CD4-positive, alpha-beta T cell treated with Interleukin-6 at 100 ng/mL for 8 hours (primary cell): ENCODE results near the gene GLIS1.
A peak's percentile ranks its signal among the peaks of the same experiment; 100 is the strongest.
"Not testable (repeated sequence)": the region's sequence is repeated elsewhere in the genome, so short reads cannot be mapped to it uniquely, and the experiment has no call there.

Source experiments
- DNase-seq: peaks from one replicate; pipeline ENCODE4 v3.0.0-alpha.2; 2020; ENCODE audit warnings: mixed read lengths, low spot score

GLIS1 gene

GRCh38 chr1:53739109-53739681, at the start of gene GLIS1:
Gene GLIS1, minus strand, starts transcription at chr1:53739164. Its CDS starts 1,100 bp downstream, at chr1:53738064.
- peak; percentile 13 for DNase-seq

GRCh38 chr1:53787655-53788054, 48.7 kb upstream of the GLIS1 start:
- no peak for DNase-seq

DNA sequence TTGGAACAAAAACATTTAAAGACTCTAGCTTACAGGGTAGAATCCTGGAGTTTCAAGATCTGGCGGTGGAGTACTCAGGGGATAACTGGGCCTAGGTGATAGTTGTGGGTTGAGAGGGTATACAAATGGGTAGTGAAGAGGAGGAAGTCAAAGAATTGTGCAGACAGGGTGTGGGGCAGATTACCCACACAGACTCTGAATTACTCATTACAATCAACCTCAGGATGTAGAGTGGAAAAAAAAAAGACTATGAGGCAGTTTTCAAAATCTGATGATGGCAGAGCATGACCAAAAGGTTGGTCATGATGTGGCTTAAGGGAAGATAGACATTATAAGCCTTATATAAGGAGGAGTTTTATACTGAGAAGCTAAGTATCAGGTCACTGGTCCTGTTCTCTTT, 44.1 kb upstream of the GLIS1 start:
- no peak for DNase-seq

DNA sequence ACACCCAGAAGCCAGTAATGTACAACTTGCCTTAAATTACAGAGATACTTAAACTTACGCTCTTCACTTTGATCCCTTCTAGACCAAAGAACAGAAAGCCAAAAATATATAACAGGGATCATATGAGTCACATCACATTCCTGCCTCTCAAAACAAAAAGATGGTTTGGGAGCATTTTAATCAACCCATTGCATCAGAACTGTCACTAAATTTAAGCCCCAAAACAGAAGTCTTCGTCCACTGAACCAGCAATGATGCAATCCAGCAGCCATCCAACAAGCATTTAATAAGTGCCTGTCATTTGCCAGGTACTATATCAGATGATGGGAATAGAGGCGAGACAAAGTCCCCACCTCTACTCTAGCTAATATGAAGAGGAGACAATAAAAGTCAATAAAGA, 42.7 kb upstream of the GLIS1 start:
- DNase-seq, result no peak

DNA sequence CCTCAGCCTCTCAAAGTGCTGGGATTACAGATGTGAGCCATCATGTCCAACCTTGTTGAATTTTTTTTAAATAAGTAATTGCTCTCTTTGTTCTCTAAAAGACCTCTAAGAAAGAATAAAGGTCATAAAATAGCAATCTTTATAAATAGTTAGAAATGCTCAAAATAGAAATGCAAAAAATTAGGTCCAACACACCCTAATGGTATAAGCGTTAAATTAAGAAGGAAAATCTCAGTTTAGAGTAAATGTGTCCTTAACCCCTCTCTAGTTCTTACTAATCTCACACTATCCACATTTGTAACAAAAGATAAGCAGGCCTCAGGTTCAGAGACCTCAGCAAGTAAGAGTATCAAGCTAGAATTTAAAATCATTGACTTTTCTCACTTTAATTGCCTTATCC, 38.3 kb upstream of the GLIS1 start:
- no peak for DNase-seq

DNA sequence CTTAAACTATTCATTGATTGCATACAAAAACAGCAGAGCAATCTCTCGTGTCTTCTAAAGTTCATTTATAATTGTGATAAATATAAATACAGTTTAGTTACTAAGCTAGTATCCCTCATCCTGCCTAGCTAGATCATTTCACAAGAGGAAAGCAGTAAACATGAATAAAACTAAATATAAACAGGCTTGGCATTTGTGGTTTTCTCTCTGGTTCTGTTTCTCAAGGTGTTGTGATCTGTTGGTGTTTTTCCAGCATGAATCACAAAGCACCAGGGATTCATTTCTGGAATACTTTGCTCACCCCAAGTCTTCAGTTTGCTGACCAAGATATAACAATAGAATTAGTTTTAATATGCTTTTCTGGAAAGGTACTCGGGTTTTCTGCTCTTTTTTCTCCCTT, 32.7 kb upstream of the GLIS1 start:
- no peak for DNase-seq

DNA sequence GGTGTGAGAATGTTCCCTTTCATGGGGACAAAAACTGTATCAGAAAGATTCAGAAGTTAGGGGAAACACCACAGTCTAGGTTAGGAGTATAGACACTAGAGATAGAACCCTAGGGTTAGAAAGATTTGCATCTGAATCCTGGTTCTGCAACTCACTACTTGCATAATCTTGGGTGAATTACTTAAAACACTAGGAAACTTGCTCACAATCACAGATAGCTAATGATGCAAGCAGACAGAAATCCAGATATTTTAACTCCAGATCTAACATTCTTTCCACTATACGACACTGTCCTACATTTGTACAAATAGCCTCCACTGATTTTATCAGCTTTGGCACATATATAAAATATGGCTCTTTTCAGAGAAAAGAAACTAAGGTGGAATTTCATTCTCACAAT, 30.8 kb upstream of the GLIS1 start:
- DNase-seq, result no peak

DNA sequence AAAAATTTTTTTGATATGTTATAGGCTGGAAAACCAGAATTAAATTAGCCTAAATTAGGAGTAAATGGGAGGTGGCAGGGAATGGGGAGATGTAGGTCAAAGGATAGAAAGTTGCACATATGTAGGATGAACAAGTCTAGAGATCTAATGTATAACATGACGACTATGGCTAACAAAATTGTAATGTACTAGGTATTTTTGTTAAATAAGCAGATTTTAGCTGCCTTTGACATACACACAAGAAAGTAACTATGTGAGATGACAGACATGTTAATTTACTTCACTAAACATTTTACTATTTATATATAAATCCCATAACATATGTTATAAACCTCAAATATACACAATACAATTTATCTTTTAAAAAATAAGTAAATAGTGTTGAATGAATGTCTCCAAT, 30.2 kb upstream of the GLIS1 start:
- DNase-seq, result no peak

- no peak for DNase-seq
Observed at GRCh38 chr1:53766831-53767405, 28.0 kb upstream of the GLIS1 start.

DNA sequence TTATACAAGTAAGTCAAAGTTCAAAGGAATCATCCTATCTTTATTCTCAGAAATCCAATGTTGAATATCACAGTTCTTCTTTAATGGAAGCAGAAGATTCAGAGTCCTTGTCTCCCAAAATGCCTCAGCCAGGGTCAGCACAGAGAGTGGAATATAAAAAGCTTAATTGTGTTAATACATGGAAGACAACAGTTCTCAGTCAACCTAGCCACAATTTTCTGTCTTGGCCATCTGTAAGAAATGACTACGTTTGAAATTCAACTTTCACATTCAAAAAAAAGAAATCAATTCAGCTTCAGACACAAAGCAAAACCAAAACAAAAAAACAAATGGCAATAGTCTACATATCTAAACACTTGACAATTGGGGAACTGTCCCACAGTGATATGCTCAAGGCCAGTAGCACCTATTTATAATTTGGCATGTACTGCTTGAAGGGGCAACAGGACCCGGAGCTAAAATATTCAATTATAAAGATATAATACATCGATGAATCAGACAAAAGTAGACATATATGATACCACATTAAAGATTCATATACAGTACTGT, 27.3 kb upstream of the GLIS1 start:
- DNase-seq, result no peak

GRCh38 chr1:53765657-53766056, 26.7 kb upstream of the GLIS1 start:
- DNase-seq, result no peak

GRCh38 chr1:53763911-53764310, 24.9 kb upstream of the GLIS1 start:
- DNase-seq, result no peak

- DNase-seq, result no peak
Observed at GRCh38 chr1:53763461-53763860, 24.5 kb upstream of the GLIS1 start.

- DNase-seq, result not testable (repeated sequence)
Observed at GRCh38 chr1:53760497-53760896, 21.5 kb upstream of the GLIS1 start.

- DNase-seq, result no peak
Observed at GRCh38 chr1:53755874-53756273, 16.9 kb upstream of the GLIS1 start.

DNA sequence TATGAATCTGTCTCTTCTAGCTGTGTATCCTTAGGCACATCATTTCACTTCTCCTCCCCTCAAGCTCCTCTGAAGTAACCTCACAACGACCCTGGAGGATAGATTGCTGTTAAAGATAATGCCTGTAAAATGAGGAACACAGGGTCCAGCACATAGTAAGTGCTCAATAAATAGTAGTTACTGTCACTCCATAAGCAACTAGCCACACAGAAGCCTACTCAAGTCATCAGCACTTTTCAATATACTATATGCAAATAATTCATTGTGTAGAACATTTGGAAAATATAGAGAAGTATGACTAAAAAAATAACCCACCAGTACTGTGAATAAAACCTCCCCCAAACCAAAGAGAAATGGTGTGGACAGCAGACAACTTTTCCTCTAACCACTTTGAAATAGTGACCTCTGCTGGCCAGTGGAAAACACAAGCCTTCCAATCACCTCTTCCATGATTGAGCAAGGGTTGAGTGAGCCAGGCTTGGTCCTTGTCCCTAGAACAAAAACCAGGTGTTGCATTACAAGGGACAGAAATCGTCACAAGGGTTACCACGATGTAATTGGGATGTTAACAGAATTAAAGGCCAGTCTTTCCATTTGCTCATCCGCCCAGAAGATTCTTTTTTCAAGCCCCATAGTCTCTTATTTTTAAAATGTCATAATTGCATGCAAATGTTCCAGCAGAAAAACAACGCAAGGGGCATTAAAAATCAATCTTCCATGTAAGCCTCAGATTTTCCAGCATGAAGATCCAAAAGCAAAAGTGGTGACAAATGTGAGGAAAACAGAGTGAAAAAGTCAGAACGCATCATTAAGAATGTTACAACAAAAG, 15.7 kb upstream of the GLIS1 start:
- DNase-seq, result peak; percentile 10

DNA sequence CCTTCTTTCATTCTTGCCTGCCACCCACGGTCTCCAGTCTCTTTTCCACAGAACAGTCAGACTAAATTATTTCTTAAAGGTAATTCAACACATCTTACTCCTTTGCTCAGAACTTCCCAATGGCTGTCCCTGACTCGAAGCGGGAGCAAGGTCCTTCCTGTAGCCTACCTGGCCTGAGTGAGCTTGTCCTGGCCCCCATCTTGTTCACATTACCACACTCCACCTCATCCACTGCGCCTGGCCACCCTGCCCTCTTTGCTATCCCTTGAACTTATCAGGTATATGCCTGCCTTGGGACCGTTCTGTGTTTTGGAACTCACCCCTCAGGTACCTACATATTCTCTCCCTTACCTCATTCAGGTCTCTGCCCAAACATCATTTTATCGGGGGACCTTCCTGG, 13.3 kb upstream of the GLIS1 start:
- no peak for DNase-seq

GRCh38 chr1:53747841-53748240, 8.9 kb upstream of the GLIS1 start:
- DNase-seq, result no peak

DNA sequence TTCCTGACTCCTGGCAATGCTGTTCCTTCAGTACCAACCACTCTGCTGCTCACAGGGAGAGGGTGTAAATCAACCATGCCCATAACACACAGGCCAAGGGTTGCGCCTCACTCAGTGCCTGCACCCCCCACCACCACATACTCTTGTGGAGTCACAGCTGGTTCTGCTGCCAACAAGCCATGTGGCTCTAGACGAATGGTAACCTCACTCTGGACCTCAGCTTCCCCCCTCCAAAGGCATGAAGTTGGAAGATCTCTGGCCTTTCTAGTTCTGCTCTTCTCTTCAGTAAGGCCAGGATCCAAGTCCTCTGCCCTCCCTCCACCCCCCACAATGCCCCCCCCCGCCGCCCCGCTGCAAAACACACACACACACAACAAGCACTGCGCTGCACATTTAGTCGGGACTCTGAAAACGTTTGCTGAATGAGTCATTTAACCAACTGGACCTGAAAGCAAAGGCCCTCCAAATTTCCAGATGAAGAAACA, 1.7 kb upstream of the GLIS1 start:
- DNase-seq, result no peak

GRCh38 chr1:53738205-53739108, 507 bp downstream of the GLIS1 start:
- no peak for DNase-seq

- DNase-seq, result no peak
Observed at GRCh38 chr1:53737648-53738204, 1.2 kb downstream of the GLIS1 start.

DNA sequence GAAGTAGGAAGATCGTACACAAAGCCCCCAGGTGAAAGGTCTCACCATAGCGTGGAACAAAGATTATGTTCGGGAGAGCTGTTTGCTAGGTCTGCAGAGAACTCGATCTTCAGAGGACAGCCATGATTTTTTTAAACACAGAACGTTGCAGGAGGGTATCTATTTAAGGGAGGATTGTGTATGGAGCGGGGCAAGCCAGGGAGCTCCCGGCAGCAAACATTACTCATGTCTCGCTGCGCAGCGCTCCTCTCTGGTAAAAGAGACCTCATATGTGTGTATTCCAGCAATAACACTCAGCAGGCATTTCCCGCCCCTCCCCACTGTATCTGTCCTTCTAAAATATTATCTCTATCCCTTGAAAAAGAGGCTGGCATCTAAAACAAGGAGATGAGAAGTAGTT, 2.7 kb downstream of the GLIS1 start:
- no peak for DNase-seq
